Measurements from ENCODE around the gene TMPRSS3. TPM values are rescaled to one million over a fixed set of nuclear protein-coding genes. Genes with fewer than 3 reads are reported as not detected.
"Not testable (repeated sequence)": the region's sequence is repeated elsewhere in the genome, so short reads cannot be mapped to it uniquely, and the experiment has no call there.

TMPRSS3 gene
- total RNA-seq, 1 donor from 2014 or later: 4.1 TPM

DNA sequence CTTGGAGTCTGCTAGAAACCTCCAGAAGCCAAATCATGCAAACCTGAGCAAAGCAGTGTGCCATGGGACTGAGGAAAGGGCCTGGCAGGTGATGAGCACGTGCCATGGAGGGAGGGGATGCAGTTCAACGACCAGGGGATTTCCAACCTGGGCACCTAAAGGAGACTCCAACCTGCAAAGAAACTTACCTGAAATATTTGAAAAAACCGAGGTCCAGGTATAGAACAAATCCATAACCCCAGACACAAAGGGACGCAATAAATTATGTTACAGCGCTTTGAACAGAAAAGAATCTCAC lies 16.7 kb upstream of the TMPRSS3 start:
- TF ChIP-seq, protein P1, sequence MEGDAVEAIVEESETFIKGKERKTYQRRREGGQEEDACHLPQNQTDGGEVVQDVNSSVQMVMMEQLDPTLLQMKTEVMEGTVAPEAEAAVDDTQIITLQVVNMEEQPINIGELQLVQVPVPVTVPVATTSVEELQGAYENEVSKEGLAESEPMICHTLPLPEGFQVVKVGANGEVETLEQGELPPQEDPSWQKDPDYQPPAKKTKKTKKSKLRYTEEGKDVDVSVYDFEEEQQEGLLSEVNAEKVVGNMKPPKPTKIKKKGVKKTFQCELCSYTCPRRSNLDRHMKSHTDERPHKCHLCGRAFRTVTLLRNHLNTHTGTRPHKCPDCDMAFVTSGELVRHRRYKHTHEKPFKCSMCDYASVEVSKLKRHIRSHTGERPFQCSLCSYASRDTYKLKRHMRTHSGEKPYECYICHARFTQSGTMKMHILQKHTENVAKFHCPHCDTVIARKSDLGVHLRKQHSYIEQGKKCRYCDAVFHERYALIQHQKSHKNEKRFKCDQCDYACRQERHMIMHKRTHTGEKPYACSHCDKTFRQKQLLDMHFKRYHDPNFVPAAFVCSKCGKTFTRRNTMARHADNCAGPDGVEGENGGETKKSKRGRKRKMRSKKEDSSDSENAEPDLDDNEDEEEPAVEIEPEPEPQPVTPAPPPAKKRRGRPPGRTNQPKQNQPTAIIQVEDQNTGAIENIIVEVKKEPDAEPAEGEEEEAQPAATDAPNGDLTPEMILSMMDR (IDR thresholded peaks at IDR 0.05): no peak
- intact Hi-C loops (cut with DNase I): no loop called here
- no peak overlapping the region for H3K27ac ChIP-seq
- no peak overlapping the region for H3K4me3 ChIP-seq
- peaks cover 3% of the 10 kb centered on the region for H3K27me3 ChIP-seq
- no peaks in the 10 kb centered on the region for H3K36me3 ChIP-seq
- H3K9me3 ChIP-seq: no peaks in the 10 kb centered on the region
- no peak for ATAC-seq
- H3K4me1 ChIP-seq: no peaks in the 10 kb centered on the region
- DNase-seq: no peak

GRCh38 chr21:42411891-42412635 lies 16.2 kb upstream of the TMPRSS3 start:
- H3K4me3 ChIP-seq: no peak overlapping the region
- no peak overlapping the region for H3K27ac ChIP-seq
- ATAC-seq (no peak), DNase-seq (peak; percentile 60)
- H3K4me1 ChIP-seq: no peaks in the 10 kb centered on the region
- no peaks in the 10 kb centered on the region for H3K36me3 ChIP-seq
- peaks cover 3% of the 10 kb centered on the region for H3K27me3 ChIP-seq
- TF ChIP-seq, protein P1 (IDR thresholded peaks at IDR 0.05): no peak
- intact Hi-C loops (cut with DNase I): no loop called here
- no peaks in the 10 kb centered on the region for H3K9me3 ChIP-seq

DNA sequence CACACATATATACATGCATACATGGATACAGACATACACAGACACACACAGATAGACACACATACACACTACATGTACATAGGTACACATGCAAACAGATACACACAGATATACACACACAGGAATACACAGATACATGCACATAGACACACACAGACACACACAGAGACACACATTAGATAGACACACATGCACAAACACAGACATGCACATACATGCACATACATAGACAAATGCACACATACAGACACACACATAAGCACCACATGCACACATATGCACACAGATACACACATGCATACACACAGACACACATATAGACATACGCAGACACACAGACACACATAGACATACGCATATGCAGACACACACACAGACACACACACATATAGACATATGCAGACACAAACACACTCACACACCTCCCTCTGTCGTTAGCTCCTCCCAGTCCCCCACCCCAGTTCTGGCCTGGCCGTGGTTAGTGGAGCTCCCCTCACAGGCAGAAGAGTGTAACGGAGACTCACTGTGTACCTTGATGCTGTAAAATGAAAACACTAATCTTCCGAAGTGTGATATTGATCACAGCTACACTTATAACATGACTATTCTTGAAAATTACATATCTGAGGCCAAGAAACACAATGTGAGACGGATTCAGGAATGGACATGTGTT lies 15.5 kb upstream of the TMPRSS3 start:
- no peak for ATAC-seq
- H3K9me3 ChIP-seq: no peaks in the 10 kb centered on the region
- no peaks in the 10 kb centered on the region for H3K36me3 ChIP-seq
- no peak overlapping the region for H3K27ac ChIP-seq
- DNase-seq: peak; percentile 16
- intact Hi-C loops (cut with DNase I): no loop called here
- TF ChIP-seq, protein P1 (IDR thresholded peaks at IDR 0.05): no peak
- peaks cover 3% of the 10 kb centered on the region for H3K27me3 ChIP-seq
- no peak overlapping the region for H3K4me3 ChIP-seq
- H3K4me1 ChIP-seq: no peaks in the 10 kb centered on the region

GRCh38 chr21:42409366-42409765 lies 13.5 kb upstream of the TMPRSS3 start:
- H3K9me3 ChIP-seq: no peaks in the 10 kb centered on the region
- DNase-seq: peak; percentile 6
- TF ChIP-seq, protein P1 (IDR thresholded peaks at IDR 0.05): no peak
- H3K27me3 ChIP-seq: peaks cover 3% of the 10 kb centered on the region
- H3K4me1 ChIP-seq: no peaks in the 10 kb centered on the region
- H3K36me3 ChIP-seq: no peaks in the 10 kb centered on the region
- no peak overlapping the region for H3K4me3 ChIP-seq
- intact Hi-C loops (cut with DNase I): no loop called here
- no peak overlapping the region for H3K27ac ChIP-seq
- ATAC-seq: no peak

- ATAC-seq; H3K36me3 ChIP-seq; H3K9me3 ChIP-seq; DNase-seq; H3K27ac ChIP-seq; H3K27me3 ChIP-seq; H3K4me3 ChIP-seq; H3K4me1 ChIP-seq; intact Hi-C loops (cut with DNase I): not testable (repeated sequence)
These were observed 12.9 kb upstream of the TMPRSS3 start for GRCh38 chr21:42408718-42409117.

DNA sequence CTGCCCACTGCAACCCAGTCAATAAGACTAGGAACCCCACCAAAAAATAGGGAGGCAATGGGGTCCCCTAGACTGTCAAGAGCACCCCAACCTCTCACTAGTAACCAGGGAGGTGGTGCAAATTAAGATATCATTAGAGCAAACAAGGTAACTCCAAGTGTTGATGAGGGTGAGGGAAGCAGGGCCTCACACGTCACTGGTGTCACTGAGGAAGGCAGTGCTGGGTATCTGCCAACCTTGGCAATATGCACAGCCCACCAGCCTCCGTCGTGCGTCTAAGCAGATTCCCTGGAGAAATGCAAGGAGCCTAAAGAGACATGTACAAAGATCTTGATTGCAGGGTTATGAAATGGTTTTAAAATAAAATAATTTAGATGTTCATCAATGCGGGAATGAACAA lies 11.6 kb upstream of the TMPRSS3 start:
- no peaks in the 10 kb centered on the region for H3K36me3 ChIP-seq
- H3K4me1 ChIP-seq: no peaks in the 10 kb centered on the region
- peaks cover 3% of the 10 kb centered on the region for H3K27me3 ChIP-seq
- no peak for ATAC-seq
- intact Hi-C loops (cut with DNase I): no loop called here
- no peaks in the 10 kb centered on the region for H3K9me3 ChIP-seq
- DNase-seq: peak; percentile 44
- TF ChIP-seq, protein P1 (IDR thresholded peaks at IDR 0.05): no peak
- H3K4me3 ChIP-seq: no peak overlapping the region
- H3K27ac ChIP-seq: no peak overlapping the region

Data from upper lobe of right lung (tissue), 1 donor.